SK-N-SH (cell line): ENCODE data around the gene PUS3. TPM values are rescaled to one million over a fixed set of nuclear protein-coding genes. Genes with fewer than 3 reads are reported as not detected.

Experiments used
- CTCF ChIA-PET: fragments of 300-600, 350-600 bp; formaldehyde crosslinking; extraction: SDS; loops from one replicate; lab custom pipeline; 2021; lab: Yijun Ruan, JAX
- POLR2A ChIA-PET: fragments of 350-600 bp; sonication (Branson Sonifier 250); formaldehyde crosslinking; extraction: SDS; loops from one replicate; lab custom pipeline; 2020; ENCODE audit warnings: antibody characterized with exemption, inconsistent platforms; lab: Yijun Ruan, JAX
- DNase-seq: peaks from one replicate; pipeline ENCODE4 v3.0.0; 2012
- H2AFZ ChIP-seq: fragments of 200-600 bp; sonication (generic); 2 replicates; pipeline ENCODE4 v1.8.1; 2016; ENCODE audit warnings: antibody characterized with exemption, mild to moderate bottlenecking, low read depth
- H3F3A ChIP-seq: fragments of 200-600 bp; sonication (generic); replicated peaks from 2 replicates; pipeline ENCODE3; 2016; ENCODE audit warnings: antibody characterized with exemption, mild to moderate bottlenecking; ENCODE audit not compliant: insufficient read depth
- H3K27ac ChIP-seq, 2 experiments: fragments of 200-500 bp in 1 of 2; fragments of 200-600 bp in 1 of 2; sonication (Bioruptor generic) in 1 of 2; sonication (generic), shearing (Covaris generic) in 1 of 2; 2 replicates each; pipeline versions ENCODE4 v1.5.1 to v1.6.1; 2014 to 2016; ENCODE audit warnings: low read depth in 2 of 2, inconsistent platforms in 1 of 2, low read length in 1 of 2, mild to moderate bottlenecking in 1 of 2, mixed read lengths in 1 of 2
- H3K27me3 ChIP-seq: fragments of 200-600 bp; sonication (generic), shearing (Covaris generic); 2 replicates; pipeline ENCODE4 v1.6.1; 2016; ENCODE audit warnings: mixed run types; ENCODE audit not compliant: insufficient read depth
- H3K36me3 ChIP-seq, 2 experiments: fragments of 200-500 bp in 1 of 2; fragments of 200-600 bp in 1 of 2; sonication (Bioruptor generic) in 1 of 2; sonication (generic) in 1 of 2; replicated peaks in 1 of 2; 2 replicates each; pipeline versions ENCODE3 to v1.5.1; 2014 to 2016; ENCODE audit warnings: low read length in 1 of 2, mild to moderate bottlenecking in 1 of 2; ENCODE audit not compliant: insufficient read depth in 2 of 2, control insufficient read depth in 1 of 2
- H3K4me1 ChIP-seq, 2 experiments: fragments of 200-500 bp in 1 of 2; fragments of 200-600 bp in 1 of 2; sonication (Bioruptor generic) in 1 of 2; sonication (generic), shearing (Covaris generic) in 1 of 2; 2 replicates each; pipeline versions ENCODE4 v1.5.1 to v1.6.1; 2014 to 2016; ENCODE audit warnings: low read depth in 1 of 2, low read length in 1 of 2, mixed run types in 1 of 2; ENCODE audit not compliant: insufficient read depth in 2 of 2, control insufficient read depth in 1 of 2
- H3K4me2 ChIP-seq: fragments of 200-600 bp; sonication (generic), shearing (Covaris generic); 2 replicates; pipeline ENCODE4 v1.6.1; 2017; ENCODE audit warnings: mixed run types
- H3K4me3 ChIP-seq, 2 experiments: fragments of 200-500 bp in 1 of 2; fragments of 200-600 bp in 1 of 2; sonication (Bioruptor generic) in 1 of 2; sonication (generic), shearing (Covaris generic) in 1 of 2; 2 replicates each; pipeline versions ENCODE4 v1.5.1 to v1.8.1; 2014 to 2016; ENCODE audit warnings: low read depth in 2 of 2, inconsistent platforms in 1 of 2, low read length in 1 of 2, mild to moderate bottlenecking in 1 of 2, mixed read lengths in 1 of 2, moderate library complexity in 1 of 2
- H3K79me2 ChIP-seq: fragments of 200-600 bp; sonication (generic); 2 replicates; pipeline ENCODE4 v1.8.1; 2017; ENCODE audit warnings: mild to moderate bottlenecking; ENCODE audit not compliant: insufficient read depth
- H3K9ac ChIP-seq: fragments of 200-600 bp; sonication (generic); 2 replicates; pipeline ENCODE4 v1.6.1; 2017; ENCODE audit warnings: mixed run types
- H3K9me2 ChIP-seq: fragments of 200-600 bp; sonication (generic); 2 replicates; pipeline ENCODE4 v1.6.1; 2017; ENCODE audit warnings: mixed run types
- H3K9me3 ChIP-seq: fragments of 200-600 bp; sonication (generic); 2 replicates; pipeline ENCODE4 v1.6.1; 2017; ENCODE audit warnings: mixed run types, mild to moderate bottlenecking, moderate library complexity
- H4K20me1 ChIP-seq: fragments of 200-600 bp; sonication (generic); 2 replicates; pipeline ENCODE4 v1.6.1; 2017; ENCODE audit warnings: mild to moderate bottlenecking, mixed run types; ENCODE audit not compliant: insufficient read depth
- CTCF ChIP-seq: fragments of 200-600 bp; sonication (generic); IDR thresholded peaks from 2 replicates; pipeline ENCODE4 v1.6.1; 2017; ENCODE audit warnings: antibody characterized with exemption, mild to moderate bottlenecking, moderate library complexity
- NFIC ChIP-seq: IDR thresholded peaks from 2 replicates; pipeline ENCODE4 v1.4.0; 2012; ENCODE audit warnings: borderline replicate concordance
- RAD21 ChIP-seq: IDR thresholded peaks from 2 replicates; pipeline ENCODE4 v1.6.1; 2012; ENCODE audit warnings: mild to moderate bottlenecking, low read length
- SMC3 ChIP-seq: IDR thresholded peaks from 2 replicates; pipeline ENCODE4 v1.6.1; 2012; ENCODE audit warnings: low read depth, low read length, improper control_type of control experiment
- YY1 ChIP-seq: IDR thresholded peaks from 2 replicates; pipeline ENCODE4 v1.4.0; 2012; ENCODE audit warnings: low read depth, mild to moderate bottlenecking
- WGBS: methylation state at CpG from one replicate; pipeline ENCODE4 v1.1.6; 2017; ENCODE audit warnings: low lambda C conversion rate; 5-methylcytosine and 5-hydroxymethylcytosine counted together
- polyA plus RNA-seq, 3 experiments: library from polyadenylated mRNA; depleted of rRNA; stranded (reverse); fragments of >200 nt; gene quantifications; 2 replicates each; pipeline ENCODE4 v1.2.3, GENCODE V29; 2012
- TF ChIP-seq, protein P1 (sequence below): fragments of 150-350 bp; IDR thresholded peaks from 2 replicates; pipeline ENCODE4 v1.6.1; 2016; ENCODE audit warnings: mild to moderate bottlenecking, low read depth, low read length
- TF ChIP-seq, protein P2 (sequence below): IDR thresholded peaks from 2 replicates; pipeline ENCODE4; 2012

The PUS3 gene
- polyA plus RNA-seq, 1 of the 3 experiments (the other 2 are of a cell fraction): 7.0 TPM

GRCh38 chr11:125874556-125875124 lies 28.4 kb downstream of the PUS3 start:
- Histone ChIP-seq H3K27ac (no peak overlapping the region), H3K79me2 (no peaks in the 10 kb centered on the region), H3K4me2 (peak overlapping the region; percentile 38; the same call in 1 of the 2 replicates), H3F3A (no peaks in the 10 kb centered on the region), H3K9me2 (no peaks in the 10 kb centered on the region), H3K9me3 (no peaks in the 10 kb centered on the region), H3K36me3 (no peaks in the 10 kb centered on the region), H2AFZ (peak overlapping the region; percentile 76), H3K9ac (no peak overlapping the region), H3K27me3 (no peaks in the 10 kb centered on the region), H3K4me3 (peak overlapping the region; percentile 19 to 48; a peak in 3 of 4 replicates), H3K4me1 (no peaks in the 10 kb centered on the region), H4K20me1 (no peaks in the 10 kb centered on the region)
- TF ChIP-seq RAD21 (peak; percentile 91), YY1 (no peak), SMC3 (peak; percentile 75), CTCF (peak; percentile 86)
- TF ChIP-seq, protein P1, sequence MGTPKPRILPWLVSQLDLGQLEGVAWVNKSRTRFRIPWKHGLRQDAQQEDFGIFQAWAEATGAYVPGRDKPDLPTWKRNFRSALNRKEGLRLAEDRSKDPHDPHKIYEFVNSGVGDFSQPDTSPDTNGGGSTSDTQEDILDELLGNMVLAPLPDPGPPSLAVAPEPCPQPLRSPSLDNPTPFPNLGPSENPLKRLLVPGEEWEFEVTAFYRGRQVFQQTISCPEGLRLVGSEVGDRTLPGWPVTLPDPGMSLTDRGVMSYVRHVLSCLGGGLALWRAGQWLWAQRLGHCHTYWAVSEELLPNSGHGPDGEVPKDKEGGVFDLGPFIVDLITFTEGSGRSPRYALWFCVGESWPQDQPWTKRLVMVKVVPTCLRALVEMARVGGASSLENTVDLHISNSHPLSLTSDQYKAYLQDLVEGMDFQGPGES: no peak
- CTCF ChIA-PET: interaction anchor here (0.8 to 4.6 kb wide), 9 partner anchors 9 to 249 kb away, joined by 3 to 22 read pairs (median 4); partner anchors contain the start of genes CHEK1 and HYLS1
- peak; percentile 77 for DNase-seq
- WGBS: 10% methylated on average over 8 of the region's 8 CpGs
- POLR2A ChIA-PET: no interaction called here

GRCh38 chr11:125873881-125874555 lies 29.0 kb downstream of the PUS3 start:
- TF ChIP-seq NFIC: no peak
- TF ChIP-seq, protein P2, sequence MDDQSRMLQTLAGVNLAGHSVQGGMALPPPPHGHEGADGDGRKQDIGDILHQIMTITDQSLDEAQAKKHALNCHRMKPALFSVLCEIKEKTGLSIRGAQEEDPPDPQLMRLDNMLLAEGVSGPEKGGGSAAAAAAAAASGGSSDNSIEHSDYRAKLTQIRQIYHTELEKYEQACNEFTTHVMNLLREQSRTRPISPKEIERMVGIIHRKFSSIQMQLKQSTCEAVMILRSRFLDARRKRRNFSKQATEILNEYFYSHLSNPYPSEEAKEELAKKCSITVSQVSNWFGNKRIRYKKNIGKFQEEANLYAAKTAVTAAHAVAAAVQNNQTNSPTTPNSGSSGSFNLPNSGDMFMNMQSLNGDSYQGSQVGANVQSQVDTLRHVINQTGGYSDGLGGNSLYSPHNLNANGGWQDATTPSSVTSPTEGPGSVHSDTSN: no peak
- ChIA-PET POLR2A (no interaction called here), CTCF (interaction anchor here (0.6 to 4.6 kb wide), 6 partner anchors 8 to 783 kb away, joined by 3 to 22 read pairs (median 4); partner anchors contain the start of gene HYLS1)
- Histone ChIP-seq H2AFZ (peak overlapping the region; percentile 76), H3K9ac (no peak overlapping the region), H3K27me3 (no peaks in the 10 kb centered on the region), H3F3A (no peaks in the 10 kb centered on the region), H3K4me3 (peak overlapping the region; percentile 19 to 48; a peak in 3 of 4 replicates), H3K27ac (no peak overlapping the region), H3K36me3 (no peaks in the 10 kb centered on the region), H3K9me3 (no peaks in the 10 kb centered on the region), H3K79me2 (no peaks in the 10 kb centered on the region), H4K20me1 (no peaks in the 10 kb centered on the region), H3K4me2 (peak overlapping the region; percentile 38; the same call in 1 of the 2 replicates), H3K9me2 (no peaks in the 10 kb centered on the region), H3K4me1 (no peaks in the 10 kb centered on the region)
- 71% methylated on average over 18 of the region's 20 CpGs for WGBS
- DNase-seq: no peak
